H1 (cell line): ENCODE data around the gene RGR. TPM values are rescaled to one million over a fixed set of nuclear protein-coding genes. Genes with fewer than 3 reads are reported as not detected.

ENCODE experiments used
- CTCF ChIA-PET: fragments of 300-600 bp; sonication (Branson Sonifier 250); formaldehyde crosslinking; loops from one replicate; lab custom pipeline; 2021; ENCODE audit not compliant: partially characterized antibody; lab: Charles Lee
- POLR2A ChIA-PET: fragments of 300-600 bp; sonication (Branson Sonifier 250); formaldehyde crosslinking; loops from one replicate; lab custom pipeline; 2021; ENCODE audit warnings: inconsistent platforms; ENCODE audit not compliant: partially characterized antibody; lab: Charles Lee
- DNase-seq, 2 experiments: peaks; one replicate each; pipeline versions ENCODE4 v3.0.0 to v3.0.0-alpha.2; 2010 to 2022; ENCODE audit warnings: low spot score in 2 of 2, low read depth in 1 of 2, mixed read lengths in 1 of 2
- FAIRE-seq: peaks from 2 replicates; lab custom pipeline; 2011; peaks lifted over from hg19 to GRCh38; lab: Jason Lieb, UNC
- H2AFZ ChIP-seq: 2 replicates; pipeline ENCODE4 v1.8.1; 2012; ENCODE audit warnings: low read length, inconsistent platforms
- H2AK5ac ChIP-seq: 2 replicates; pipeline ENCODE4 v1.6.1; 2013; ENCODE audit warnings: low read depth, low read length
- H2BK120ac ChIP-seq: replicated peaks from 2 replicates; pipeline ENCODE3; 2013; ENCODE audit warnings: low read depth, low read length, inconsistent platforms
- H2BK12ac ChIP-seq: 2 replicates; pipeline ENCODE4 v1.6.1; 2013; ENCODE audit warnings: low read depth, low read length
- H2BK15ac ChIP-seq: 2 replicates; pipeline ENCODE4 v1.6.1; 2013; ENCODE audit warnings: low read length
- H2BK20ac ChIP-seq: 2 replicates; pipeline ENCODE4 v1.6.1; 2013; ENCODE audit warnings: low read length
- H2BK5ac ChIP-seq: 2 replicates; pipeline ENCODE4 v1.6.1; 2013; ENCODE audit warnings: low read depth, low read length
- H3K14ac ChIP-seq: 2 replicates; pipeline ENCODE4 v1.6.1; 2013; ENCODE audit warnings: inconsistent platforms; ENCODE audit not compliant: insufficient read length
- H3K18ac ChIP-seq: 2 replicates; pipeline ENCODE4 v1.6.1; 2013; ENCODE audit warnings: low read length; ENCODE audit errors: extremely low read depth
- H3K23ac ChIP-seq: 2 replicates; pipeline ENCODE4 v1.6.1; 2013; ENCODE audit warnings: inconsistent platforms; ENCODE audit not compliant: insufficient read length
- H3K23me2 ChIP-seq: 2 replicates; pipeline ENCODE4 v1.6.1; 2013; ENCODE audit warnings: low read depth, low read length
- H3K27ac ChIP-seq: 2 replicates; pipeline ENCODE4 v1.6.1; 2011; ENCODE audit warnings: low read depth, low read length, inconsistent platforms
- H3K27me3 ChIP-seq, 4 experiments: replicated peaks in 1 of 4; 1 replicate in 1 of 4; 2 replicates in 3 of 4; pipeline versions ENCODE4 v1.6.1 to v1.8.1; 2011 to 2013; ENCODE audit warnings: low read length in 3 of 4, mild to moderate bottlenecking in 3 of 4, inconsistent platforms in 2 of 4, mixed read lengths in 2 of 4, moderate library complexity in 1 of 4; ENCODE audit not compliant: control insufficient read depth in 3 of 4, insufficient read depth in 3 of 4; ENCODE audit errors: extremely low read depth in 1 of 4
- H3K36me3 ChIP-seq, 4 experiments: 2 replicates each; pipeline versions ENCODE4 v1.6.1 to v1.8.1; 2011 to 2013; ENCODE audit warnings: mild to moderate bottlenecking in 4 of 4, low read length in 3 of 4, moderate library complexity in 2 of 4, control low read depth in 1 of 4, inconsistent platforms in 1 of 4; ENCODE audit not compliant: insufficient read depth in 4 of 4, control insufficient read depth in 2 of 4
- H3K4ac ChIP-seq: replicated peaks from 2 replicates; pipeline ENCODE3; 2013; ENCODE audit warnings: low read length, low read depth, mixed read lengths, inconsistent platforms; ENCODE audit not compliant: insufficient read length
- H3K4me1 ChIP-seq, 4 experiments: replicated peaks in 1 of 4; 1 replicate in 1 of 4; 2 replicates in 3 of 4; pipeline versions ENCODE4 v1.6.1 to v1.8.1; 2011 to 2013; ENCODE audit warnings: low read length in 3 of 4, inconsistent platforms in 2 of 4, mixed read lengths in 1 of 4; ENCODE audit not compliant: insufficient read depth in 4 of 4, control insufficient read depth in 3 of 4
- H3K4me2 ChIP-seq, 2 experiments: 2 replicates each; pipeline versions ENCODE4 v1.6.1 to v1.8.1; 2011 to 2013; ENCODE audit warnings: low read depth in 2 of 2, low read length in 2 of 2, control low read depth in 1 of 2, inconsistent platforms in 1 of 2, mild to moderate bottlenecking in 1 of 2; ENCODE audit not compliant: insufficient read depth in 1 of 2
- H3K4me3 ChIP-seq, 4 experiments: fragments of 200-600, 300-600 bp in 1 of 4; sonication (generic), shearing (Covaris generic), sonication (Bioruptor Twin) in 1 of 4; 2 replicates each; pipeline versions ENCODE4 v1.5.1 to v1.8.1; 2011 to 2016; ENCODE audit warnings: low read length in 4 of 4, low read depth in 3 of 4, control low read depth in 2 of 4, inconsistent platforms in 2 of 4, mild to moderate bottlenecking in 2 of 4, mixed read lengths in 1 of 4, moderate library complexity in 1 of 4; ENCODE audit not compliant: insufficient read depth in 2 of 4; ENCODE audit errors: extremely low read depth in 1 of 4
- H3K56ac ChIP-seq: replicated peaks from 2 replicates; pipeline ENCODE3; 2013; ENCODE audit warnings: low read depth, mild to moderate bottlenecking, mixed read lengths, low read length, inconsistent platforms; ENCODE audit not compliant: insufficient read length
- H3K79me1 ChIP-seq: 2 replicates; pipeline ENCODE4 v1.6.1; 2013; ENCODE audit warnings: low read depth, low read length, control low read depth
- H3K79me2 ChIP-seq, 2 experiments: 2 replicates each; pipeline versions ENCODE4 v1.6.1 to v1.8.1; 2012 to 2013; ENCODE audit warnings: low read length in 2 of 2, mild to moderate bottlenecking in 2 of 2, inconsistent platforms in 1 of 2; ENCODE audit not compliant: insufficient read depth in 2 of 2, control insufficient read depth in 1 of 2
- H3K9ac ChIP-seq, 4 experiments: replicated peaks in 1 of 4; 1 replicate in 1 of 4; 2 replicates in 3 of 4; pipeline versions ENCODE4 v1.6.1 to v1.8.1; 2011 to 2013; ENCODE audit warnings: low read depth in 3 of 4, low read length in 3 of 4, control low read depth in 2 of 4, mild to moderate bottlenecking in 2 of 4, moderate library complexity in 2 of 4, inconsistent platforms in 1 of 4; ENCODE audit errors: extremely low read depth in 1 of 4
- H3K9me3 ChIP-seq, 2 experiments: 2 replicates each; pipeline versions ENCODE4 v1.6.1 to v1.8.1; 2012 to 2013; ENCODE audit warnings: mild to moderate bottlenecking in 2 of 2, moderate library complexity in 2 of 2, control low read depth in 1 of 2, inconsistent platforms in 1 of 2, low read depth in 1 of 2, low read length in 1 of 2, mixed read lengths in 1 of 2; ENCODE audit not compliant: insufficient read depth in 2 of 2
- H4K20me1 ChIP-seq, 2 experiments: replicated peaks in 1 of 2; 2 replicates each; pipeline versions ENCODE3 to v1.8.1; 2011 to 2013; ENCODE audit warnings: inconsistent platforms in 2 of 2, low read length in 2 of 2, mild to moderate bottlenecking in 1 of 2; ENCODE audit not compliant: insufficient read depth in 2 of 2, control insufficient read depth in 1 of 2
- H4K5ac ChIP-seq: 2 replicates; pipeline ENCODE4 v1.6.1; 2013; ENCODE audit warnings: low read length, low read depth, mixed read lengths, inconsistent platforms; ENCODE audit not compliant: insufficient read length
- H4K8ac ChIP-seq: 2 replicates; pipeline ENCODE4 v1.8.0; 2013; ENCODE audit warnings: mild to moderate bottlenecking, moderate library complexity, low read length, inconsistent platforms; ENCODE audit not compliant: insufficient read depth; ENCODE audit errors: extremely low read depth
- H4K91ac ChIP-seq: replicated peaks from 2 replicates; pipeline ENCODE3; 2013; ENCODE audit warnings: low read length, mixed read lengths, inconsistent platforms; ENCODE audit not compliant: insufficient read length
- ASH2L ChIP-seq: fragments of 200-600, 300-600 bp; sonication (generic); IDR thresholded peaks from one replicate; pipeline ENCODE4 v1.7.1; 2017; ENCODE audit warnings: low read length
- CBX5 ChIP-seq: fragments of 300-800, 300-1000 bp; sonication (generic); IDR thresholded peaks from 2 replicates; pipeline ENCODE4 v1.7.1; 2016; ENCODE audit warnings: antibody characterized with exemption, low read length, low read depth
- CEBPB ChIP-seq: IDR thresholded peaks from 2 replicates; pipeline ENCODE4 v1.6.1; 2012; ENCODE audit warnings: low read depth, low read length
- CREB1 ChIP-seq: IDR thresholded peaks from 2 replicates; pipeline ENCODE4 v1.6.1; 2012; ENCODE audit warnings: inconsistent platforms
- CTBP2 ChIP-seq: IDR thresholded peaks from 2 replicates; pipeline ENCODE4 v1.7.0; 2011; ENCODE audit warnings: borderline replicate concordance, mild to moderate bottlenecking, moderate library complexity, mixed read lengths, low read length; ENCODE audit not compliant: insufficient read depth, insufficient read length
- POLR2AphosphoS5 ChIP-seq: IDR thresholded peaks from 2 replicates; pipeline ENCODE4 v1.6.1; 2011; ENCODE audit warnings: low read depth, low read length
- RAD21 ChIP-seq, 2 experiments: IDR thresholded peaks in 1 of 2; conservative IDR thresholded peaks in 1 of 2; 2 replicates each; pipeline ENCODE4 v1.6.1; 2011; ENCODE audit warnings: low read depth in 2 of 2, low read length in 2 of 2, improper control_type of control experiment in 1 of 2, inconsistent platforms in 1 of 2, mild to moderate bottlenecking in 1 of 2, moderate library complexity in 1 of 2
- TCF12 ChIP-seq: IDR thresholded peaks from 2 replicates; pipeline ENCODE4 v1.6.1; 2011; ENCODE audit warnings: low read depth, mild to moderate bottlenecking, low read length
- WGBS, 2 experiments: shearing (Covaris generic) in 1 of 2; methylation state at CpG; one replicate each; pipeline versions ENCODE4 v1.1.6 to v1.1.7; 2013 to 2015; ENCODE audit warnings: low lambda C conversion rate in 2 of 2, mixed read lengths in 2 of 2, inconsistent platforms in 1 of 2, low coverage in 1 of 2, missing lambda C conversion rate in 1 of 2; ENCODE audit not compliant: insufficient replicate concordance in 2 of 2, insufficient coverage in 1 of 2, insufficient read length in 1 of 2; ENCODE audit errors: extremely low coverage in 1 of 2, missing lambda C conversion rate in 1 of 2; 5-methylcytosine and 5-hydroxymethylcytosine counted together
- polyA plus RNA-seq, 7 experiments: library from polyadenylated mRNA; depleted of rRNA in 3 of 7; stranded (reverse) in 5 of 7; unstranded in 2 of 7; fragments of >200 nt in 5 of 7; fragments of 200-250 nt in 2 of 7; gene quantifications; 1 replicate in 5 of 7; 2 replicates in 1 of 7; 4 replicates in 1 of 7; pipeline versions ENCODE4 v1.2.1 to v1.2.3, GENCODE V29; 2011 to 2013; ENCODE audit warnings: missing spikeins in 2 of 7, mixed read lengths in 2 of 7
- total RNA-seq: library from RNA; stranded (reverse); fragmentation: NEBNext Ultra II Directional; extraction: Animal tissue kit (Norgen Biotek cat#: 25700); gene quantifications from 2 replicates; pipeline ENCODE4 v1.2.1, GENCODE V29; 2021

RGR gene
- total and polyA plus RNA-seq, 2 of the 8 experiments (the other 6 are each of a cell fraction or from before 2014, with no cell fraction given): not detected

DNA sequence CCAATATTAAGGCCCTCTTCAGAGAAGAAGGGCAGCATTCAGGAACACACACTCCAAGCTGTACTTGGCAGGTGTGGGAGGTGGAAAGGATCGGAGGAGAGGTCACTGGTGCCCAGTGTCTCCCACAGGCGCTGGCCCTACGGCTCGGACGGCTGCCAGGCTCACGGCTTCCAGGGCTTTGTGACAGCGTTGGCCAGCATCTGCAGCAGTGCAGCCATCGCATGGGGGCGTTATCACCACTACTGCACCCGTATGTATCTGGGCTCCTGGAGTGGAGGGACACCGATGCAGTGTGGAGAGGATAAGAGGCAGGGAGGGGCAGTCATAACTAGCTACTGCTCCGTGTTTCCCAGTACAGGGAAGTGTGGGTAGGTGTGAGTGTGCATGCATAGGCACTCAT lies 3.9 kb downstream of the RGR start:
- FAIRE-seq: no peak
- no peaks in the 10 kb centered on the region for H3K79me1 ChIP-seq
- H3K27me3 ChIP-seq: no peaks in the 10 kb centered on the region
- no peak overlapping the region for H4K91ac ChIP-seq
- TF ChIP-seq POLR2AphosphoS5 (no peak), CEBPB (no peak), CTBP2 (no peak), TCF12 (no peak), CREB1 (no peak), CBX5 (no peak), ASH2L (no peak), RAD21 (IDR thresholded peaks at IDR 0.05 in 1 of 2, conservative IDR thresholded peaks at IDR 0.05 in 1 of 2; ENCODE audit: low read depth in 2 of 2, low read length in 2 of 2) (no peak)
- TF ChIP-seq, all 59 proteins: peak for 0
- no peaks in the 10 kb centered on the region for H4K20me1 ChIP-seq
- no peak overlapping the region for H2AK5ac ChIP-seq
- no peak overlapping the region for H2BK5ac ChIP-seq
- H3K9me3 ChIP-seq: no peaks in the 10 kb centered on the region
- H3K14ac ChIP-seq: no peak overlapping the region
- H4K5ac ChIP-seq: no peak overlapping the region
- no peak overlapping the region for H3K4me2 ChIP-seq
- H2BK15ac ChIP-seq: no peak overlapping the region
- no peaks in the 10 kb centered on the region for H3K23me2 ChIP-seq
- no peak overlapping the region; the same call in 1 of the 2 replicates for H2AFZ ChIP-seq
- no peak overlapping the region for H2BK120ac ChIP-seq
- H3K23ac ChIP-seq: no peak overlapping the region
- H3K4me3 ChIP-seq: no peak overlapping the region
- WGBS, 2 experiments: 93% methylated on average over 12 of the region's 12 CpGs; no CpG with 5 or more reads in 1 of the 2 experiments
- H3K27ac ChIP-seq: no peak overlapping the region
- H3K9ac ChIP-seq: no peak overlapping the region
- H2BK20ac ChIP-seq: no peak overlapping the region
- H3K36me3 ChIP-seq: no peaks in the 10 kb centered on the region
- no peak for DNase-seq
- no peak overlapping the region for H3K56ac ChIP-seq
- H3K4ac ChIP-seq: no peak overlapping the region
- no peak overlapping the region for H2BK12ac ChIP-seq
- no peak overlapping the region for H3K18ac ChIP-seq
- H4K8ac ChIP-seq: no peak overlapping the region
- ChIA-PET POLR2A (no interaction called here), CTCF (interaction anchor here (0.8 to 11.2 kb wide), 8 partner anchors 7 to 289 kb away, joined by 4 to 102 read pairs (median 7); no protein-coding TSS in a partner anchor)
- H3K4me1 ChIP-seq: no peaks in the 10 kb centered on the region
- no peaks in the 10 kb centered on the region for H3K79me2 ChIP-seq
